OCI-LY1 (cell line): ENCODE results near the gene ARHGEF28.

Experiments
- H2AFZ ChIP-seq: fragments of 200-600 bp; sonication (generic), shearing (Covaris generic); 2 replicates; pipeline ENCODE4 v1.6.0; 2014; ENCODE audit warnings: antibody characterized with exemption, mild to moderate bottlenecking, low read length
- H3F3A ChIP-seq: fragments of 200-600 bp; sonication (generic), shearing (Covaris generic); 2 replicates; pipeline ENCODE4 v1.6.0; 2014; ENCODE audit warnings: mild to moderate bottlenecking, antibody characterized with exemption, low read length, moderate library complexity; ENCODE audit not compliant: insufficient read depth
- H3K27ac ChIP-seq: fragments of 200-600 bp; sonication (generic); 2 replicates; pipeline ENCODE4 v1.5.1; 2014; ENCODE audit warnings: low read length, mixed run types, mild to moderate bottlenecking, low read depth; ENCODE audit not compliant: poor library complexity, severe bottlenecking
- H3K27me3 ChIP-seq: fragments of 200-600 bp; sonication (generic); 2 replicates; pipeline ENCODE4 v1.6.0; 2014; ENCODE audit warnings: antibody characterized with exemption, mild to moderate bottlenecking, low read length, moderate library complexity; ENCODE audit not compliant: insufficient read depth
- H3K36me3 ChIP-seq: fragments of 200-600 bp; sonication (generic); 2 replicates; pipeline ENCODE4 v1.6.1; 2014; ENCODE audit warnings: mild to moderate bottlenecking, antibody characterized with exemption, low read length, moderate library complexity, mixed read lengths; ENCODE audit not compliant: insufficient read depth
- H3K4me1 ChIP-seq: fragments of 200-600 bp; sonication (generic); 2 replicates; pipeline ENCODE4 v1.5.1; 2014; ENCODE audit warnings: mild to moderate bottlenecking, low read length, moderate library complexity; ENCODE audit not compliant: insufficient read depth, severe bottlenecking
- H3K4me2 ChIP-seq: fragments of 200-600 bp; sonication (generic), shearing (Covaris generic); 2 replicates; pipeline ENCODE4 v1.6.1; 2014; ENCODE audit warnings: low read length
- H3K4me3 ChIP-seq: fragments of 200-600 bp; sonication (generic); 2 replicates; pipeline ENCODE4 v1.5.1; 2014; ENCODE audit warnings: low read length, low read depth, mild to moderate bottlenecking, mixed read lengths; ENCODE audit not compliant: poor library complexity, severe bottlenecking
- H3K79me2 ChIP-seq: fragments of 200-600 bp; shearing (Covaris generic); 2 replicates; pipeline ENCODE4 v1.6.1; 2016; ENCODE audit warnings: mixed run types, low read length, mixed read lengths; ENCODE audit not compliant: insufficient read depth
- H3K9ac ChIP-seq: fragments of 200-600 bp; sonication (generic), shearing (Covaris generic); 2 replicates; pipeline ENCODE4 v1.6.1; 2014; ENCODE audit warnings: mild to moderate bottlenecking, low read length, mixed read lengths
- H3K9me2 ChIP-seq: fragments of 200-600 bp; sonication (generic), shearing (Covaris generic); 2 replicates; pipeline ENCODE4 v1.6.1; 2014; ENCODE audit warnings: low read depth, mild to moderate bottlenecking, low read length, mixed read lengths
- H3K9me3 ChIP-seq: fragments of 200-600 bp; shearing (Covaris generic); 2 replicates; pipeline ENCODE4 v1.6.1; 2014; ENCODE audit warnings: low read length, mixed read lengths
- H4K20me1 ChIP-seq: fragments of 200-600 bp; sonication (generic), shearing (Covaris generic); 2 replicates; pipeline ENCODE4 v1.6.0; 2016; ENCODE audit warnings: mild to moderate bottlenecking, low read length; ENCODE audit not compliant: insufficient read depth
- EZH2 ChIP-seq: fragments of 200-600 bp; sonication (generic), shearing (Covaris generic); IDR thresholded peaks from 2 replicates; pipeline ENCODE4 v1.8.0; 2017; ENCODE audit warnings: borderline replicate concordance, mixed run types, mild to moderate bottlenecking, antibody characterized with exemption, low read length, moderate library complexity, mixed read lengths
- TF ChIP-seq, protein P1 (sequence below): fragments of 200-600 bp; sonication (generic), shearing (Covaris generic); IDR thresholded peaks from 2 replicates; pipeline ENCODE4 v1.5.1; 2017; ENCODE audit warnings: mild to moderate bottlenecking, antibody characterized with exemption, low read length, moderate library complexity, mixed read lengths

Gene ARHGEF28

DNA sequence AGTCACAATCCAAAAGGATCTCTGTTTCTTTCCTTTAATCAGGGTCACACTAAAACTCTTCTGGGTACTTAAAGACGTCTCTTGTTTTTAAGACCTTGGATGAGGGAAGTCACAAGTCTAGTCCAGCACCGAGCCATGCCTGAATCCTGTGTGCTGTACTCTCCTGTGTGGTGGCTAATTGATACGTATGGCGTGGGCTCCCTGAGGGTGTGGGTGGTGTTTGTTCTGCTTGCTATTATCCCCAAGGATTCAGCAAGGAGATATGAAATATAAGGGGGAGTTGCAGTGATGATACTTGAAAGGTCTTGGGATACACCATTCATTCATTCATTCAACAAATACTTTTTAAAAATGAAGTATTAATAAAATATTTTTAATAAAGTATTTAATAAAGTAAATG lies 128.3 kb downstream of the ARHGEF28 start:
- H3K4me2 ChIP-seq: no peak overlapping the region
- H3K4me3 ChIP-seq: no peak overlapping the region
- H2AFZ ChIP-seq: no peak overlapping the region
- H3K27ac ChIP-seq: no peak overlapping the region
- no peaks in the 10 kb centered on the region for H3K79me2 ChIP-seq
- H3K9me3 ChIP-seq: no peaks in the 10 kb centered on the region
- TF ChIP-seq, protein P1, sequence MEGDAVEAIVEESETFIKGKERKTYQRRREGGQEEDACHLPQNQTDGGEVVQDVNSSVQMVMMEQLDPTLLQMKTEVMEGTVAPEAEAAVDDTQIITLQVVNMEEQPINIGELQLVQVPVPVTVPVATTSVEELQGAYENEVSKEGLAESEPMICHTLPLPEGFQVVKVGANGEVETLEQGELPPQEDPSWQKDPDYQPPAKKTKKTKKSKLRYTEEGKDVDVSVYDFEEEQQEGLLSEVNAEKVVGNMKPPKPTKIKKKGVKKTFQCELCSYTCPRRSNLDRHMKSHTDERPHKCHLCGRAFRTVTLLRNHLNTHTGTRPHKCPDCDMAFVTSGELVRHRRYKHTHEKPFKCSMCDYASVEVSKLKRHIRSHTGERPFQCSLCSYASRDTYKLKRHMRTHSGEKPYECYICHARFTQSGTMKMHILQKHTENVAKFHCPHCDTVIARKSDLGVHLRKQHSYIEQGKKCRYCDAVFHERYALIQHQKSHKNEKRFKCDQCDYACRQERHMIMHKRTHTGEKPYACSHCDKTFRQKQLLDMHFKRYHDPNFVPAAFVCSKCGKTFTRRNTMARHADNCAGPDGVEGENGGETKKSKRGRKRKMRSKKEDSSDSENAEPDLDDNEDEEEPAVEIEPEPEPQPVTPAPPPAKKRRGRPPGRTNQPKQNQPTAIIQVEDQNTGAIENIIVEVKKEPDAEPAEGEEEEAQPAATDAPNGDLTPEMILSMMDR: no peak
- TF ChIP-seq EZH2: no peak
- no peaks in the 10 kb centered on the region for H4K20me1 ChIP-seq
- H3K27me3 ChIP-seq: no peaks in the 10 kb centered on the region
- no peaks in the 10 kb centered on the region for H3K4me1 ChIP-seq
- H3K9me2 ChIP-seq: no peaks in the 10 kb centered on the region
- H3F3A ChIP-seq: no peaks in the 10 kb centered on the region
- no peaks in the 10 kb centered on the region for H3K36me3 ChIP-seq
- H3K9ac ChIP-seq: no peak overlapping the region

DNA sequence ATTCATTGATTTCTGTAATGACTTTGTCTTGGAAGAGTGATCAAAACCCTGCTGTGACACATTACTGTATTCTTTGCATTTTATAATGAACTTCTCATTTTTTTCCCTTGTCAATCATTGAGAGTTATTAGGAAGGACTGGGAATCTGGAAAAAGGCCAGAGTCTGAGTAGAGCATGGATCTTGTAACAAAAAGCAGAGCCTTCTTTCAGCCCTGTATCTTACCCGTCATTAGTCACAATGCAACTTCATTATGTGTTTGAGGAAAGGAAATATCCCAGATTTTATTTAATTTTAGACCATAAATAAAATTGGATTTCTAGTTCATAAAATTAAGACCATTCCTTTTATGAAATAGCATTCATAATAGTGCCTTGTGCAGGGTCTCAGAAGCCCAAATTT lies 131.4 kb downstream of the ARHGEF28 start:
- H3K4me1 ChIP-seq: no peaks in the 10 kb centered on the region
- no peak overlapping the region for H3K4me3 ChIP-seq
- H3K27me3 ChIP-seq: no peaks in the 10 kb centered on the region
- H3K9me2 ChIP-seq: no peaks in the 10 kb centered on the region
- no peaks in the 10 kb centered on the region for H3K79me2 ChIP-seq
- H3F3A ChIP-seq: no peaks in the 10 kb centered on the region
- no peak overlapping the region for H3K4me2 ChIP-seq
- no peak overlapping the region for H3K27ac ChIP-seq
- H3K36me3 ChIP-seq: no peaks in the 10 kb centered on the region
- H2AFZ ChIP-seq: no peak overlapping the region
- H3K9ac ChIP-seq: no peak overlapping the region
- no peak for TF ChIP-seq EZH2
- TF ChIP-seq, protein P1: no peak
- no peaks in the 10 kb centered on the region for H4K20me1 ChIP-seq
- no peaks in the 10 kb centered on the region for H3K9me3 ChIP-seq

DNA sequence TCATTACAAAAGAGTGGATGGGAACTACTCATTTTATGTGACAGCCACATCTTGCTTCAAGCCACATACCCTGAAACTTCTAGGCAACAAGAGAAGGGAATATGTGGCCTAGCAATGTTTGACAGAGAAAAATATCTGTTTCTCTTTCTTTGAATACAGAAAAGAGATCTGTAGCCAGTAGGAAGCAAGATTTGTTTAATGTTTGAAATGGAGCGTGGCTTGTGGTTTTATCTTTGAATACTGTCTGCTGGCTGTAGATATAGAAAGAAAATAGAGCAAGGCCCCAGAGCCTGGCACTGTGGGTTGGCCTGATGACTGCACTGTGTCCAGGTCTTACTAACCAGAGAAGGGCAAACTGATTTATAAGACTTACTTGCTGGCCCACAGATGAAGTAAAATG lies 133.8 kb downstream of the ARHGEF28 start:
- Histone ChIP-seq H3K36me3 (no peaks in the 10 kb centered on the region), H3K27ac (no peak overlapping the region), H3K4me1 (no peaks in the 10 kb centered on the region), H3K9ac (no peak overlapping the region), H3K9me3 (no peaks in the 10 kb centered on the region), H3K4me2 (no peak overlapping the region), H3K4me3 (no peak overlapping the region), H2AFZ (no peak overlapping the region), H3F3A (no peaks in the 10 kb centered on the region), H3K9me2 (no peaks in the 10 kb centered on the region), H4K20me1 (no peaks in the 10 kb centered on the region), H3K79me2 (no peaks in the 10 kb centered on the region), H3K27me3 (no peaks in the 10 kb centered on the region)
- TF ChIP-seq, protein P1: no peak
- no peak for TF ChIP-seq EZH2
